PC-9 (cell line): ENCODE data around the gene ARMC2. TPM values are rescaled to one million over a fixed set of nuclear protein-coding genes. Genes with fewer than 3 reads are reported as not detected.
A peak's percentile ranks its signal among the peaks of the same experiment; 100 is the strongest.

ENCODE experiments used
- BruUV-seq: library from RNA; stranded (reverse); fragments of 400-500 nt; replicated peaks from 2 replicates; lab custom pipeline; 2021; lab: Mats Ljungman, UMichigan
- CTCF ChIA-PET: fragments of 300-600 bp; sonication (Branson Sonifier 250); formaldehyde crosslinking; loops from one replicate; lab custom pipeline; 2022; ENCODE audit warnings: antibody characterized with exemption; lab: Charles Lee
- POLR2A ChIA-PET: fragments of 300-600 bp; sonication (Branson Sonifier 250); formaldehyde crosslinking; loops from one replicate; lab custom pipeline; 2022; ENCODE audit warnings: antibody characterized with exemption; ENCODE audit not compliant: unreplicated experiment; lab: Charles Lee
- DNase-seq, 2 experiments: peaks; one replicate each; pipeline versions ENCODE4 v3.0.0 to v3.0.0-alpha.2; 2015 to 2022; ENCODE audit warnings: mixed read lengths in 1 of 2
- H2AFZ ChIP-seq: fragments of 200-600 bp; sonication (generic); 2 replicates; pipeline ENCODE4 v1.8.1; 2017; ENCODE audit warnings: antibody characterized with exemption
- H3F3A ChIP-seq: fragments of 200-600 bp; sonication (generic); 2 replicates; pipeline ENCODE4 v1.8.1; 2017; ENCODE audit warnings: antibody characterized with exemption, mild to moderate bottlenecking, low read depth; ENCODE audit not compliant: insufficient read depth
- H3K27ac ChIP-seq: fragments of 200-600 bp; sonication (generic); 2 replicates; pipeline ENCODE4 v1.6.1; 2016; ENCODE audit warnings: mixed run types
- H3K27me3 ChIP-seq: fragments of 200-600 bp; sonication (generic); 2 replicates; pipeline ENCODE4 v1.6.1; 2016; ENCODE audit warnings: low read depth, mixed run types; ENCODE audit not compliant: insufficient read depth
- H3K36me3 ChIP-seq: fragments of 200-600 bp; sonication (generic); 2 replicates; pipeline ENCODE4 v1.6.1; 2016; ENCODE audit warnings: low read depth, mixed run types
- H3K4me1 ChIP-seq: fragments of 200-600 bp; sonication (generic); replicated peaks from 2 replicates; pipeline ENCODE4 v1.6.1; 2016; ENCODE audit warnings: mixed run types; ENCODE audit not compliant: insufficient read depth
- H3K4me2 ChIP-seq: fragments of 200-600 bp; sonication (generic); 2 replicates; pipeline ENCODE4 v1.6.1; 2017; ENCODE audit warnings: mixed run types
- H3K4me3 ChIP-seq: fragments of 200-600 bp; sonication (generic); 2 replicates; pipeline ENCODE4 v1.6.1; 2016; ENCODE audit warnings: mixed run types
- H3K79me2 ChIP-seq: fragments of 200-600 bp; sonication (generic); 2 replicates; pipeline ENCODE4 v1.6.1; 2017; ENCODE audit warnings: low read depth, mixed run types
- H3K9me2 ChIP-seq: fragments of 200-600 bp; sonication (generic); 2 replicates; pipeline ENCODE4 v1.8.1; 2017; ENCODE audit warnings: mild to moderate bottlenecking; ENCODE audit not compliant: insufficient read depth
- H3K9me3 ChIP-seq: fragments of 200-600 bp; sonication (generic); 2 replicates; pipeline ENCODE4 v1.8.1; 2016; ENCODE audit warnings: low read depth; ENCODE audit not compliant: insufficient read depth
- H4K20me1 ChIP-seq: fragments of 200-600 bp; sonication (generic); 2 replicates; pipeline ENCODE4 v1.8.1; 2017; ENCODE audit not compliant: insufficient read depth
- EZH2 ChIP-seq: fragments of 200-600 bp; sonication (generic); IDR thresholded peaks from 2 replicates; pipeline ENCODE4 v1.8.0; 2017; ENCODE audit warnings: antibody characterized with exemption, low read depth
- intact Hi-C: fragments of 100-400 bp; cut with micrococcal nuclease; formaldehyde crosslinking; loops from one replicate; pipeline ENCODE4 v1.10.0; 2022; ENCODE audit not compliant: unreplicated experiment
- total RNA-seq: library from RNA; stranded (reverse); gene quantifications from 2 replicates; pipeline ENCODE4 v1.2.3, GENCODE V29; 2021
- TF ChIP-seq, protein P1 (sequence below): fragments of 200-600 bp; sonication (generic); conservative IDR thresholded peaks from 2 replicates; pipeline ENCODE4 v1.6.1; 2017; ENCODE audit warnings: mixed run types, antibody characterized with exemption, mild to moderate bottlenecking, moderate library complexity

The ARMC2 gene
- total RNA-seq, 1 experiment from 2014 or later, result 15.5 TPM

GRCh38 chr6:108961985-108962384, 113.8 kb downstream of the ARMC2 start:
- Histone ChIP-seq H3F3A (0 out of 2 replicates have a peak, but pooled peaks cover 4% of the 10 kb centered on the region), H3K4me2 (no peak overlapping the region), H3K79me2 (no peaks in the 10 kb centered on the region), H3K9me2 (no peaks in the 10 kb centered on the region; the same call in 1 of the 2 replicates), H3K36me3 (no peaks in the 10 kb centered on the region), H3K27ac (no peak overlapping the region), H3K4me1 (peaks cover 12% of the 10 kb centered on the region), H4K20me1 (no peaks in the 10 kb centered on the region), H2AFZ (no peak overlapping the region), H3K4me3 (no peak overlapping the region), H3K27me3 (no peaks in the 10 kb centered on the region), H3K9me3 (no peaks in the 10 kb centered on the region)
- CTCF ChIA-PET, result no interaction called here
- intact Hi-C loops, result no loop called here
- no peak for TF ChIP-seq EZH2
- POLR2A ChIA-PET, result no interaction called here
- DNase-seq, result no peak
- no TSS peak for BruUV-seq

DNA sequence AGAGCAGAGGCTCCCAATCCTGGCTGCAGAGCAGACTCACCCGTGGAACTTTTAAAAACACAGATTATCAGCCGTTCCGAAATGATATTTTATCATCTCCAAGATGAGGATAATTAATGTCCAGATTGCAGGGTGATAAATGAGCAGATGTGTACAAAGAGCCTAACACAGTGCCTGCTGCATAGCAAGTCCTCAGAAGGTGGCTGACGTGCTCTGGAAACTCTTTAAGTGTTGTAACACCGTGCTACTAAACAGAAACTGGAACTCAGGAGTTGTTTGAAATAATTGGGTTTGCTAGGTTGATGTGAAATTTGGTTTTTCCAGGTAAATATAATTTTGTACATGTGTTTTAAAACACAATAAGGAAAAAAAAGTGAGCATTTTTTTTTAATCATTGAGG, 118.0 kb downstream of the ARMC2 start:
- TF ChIP-seq, protein P1, sequence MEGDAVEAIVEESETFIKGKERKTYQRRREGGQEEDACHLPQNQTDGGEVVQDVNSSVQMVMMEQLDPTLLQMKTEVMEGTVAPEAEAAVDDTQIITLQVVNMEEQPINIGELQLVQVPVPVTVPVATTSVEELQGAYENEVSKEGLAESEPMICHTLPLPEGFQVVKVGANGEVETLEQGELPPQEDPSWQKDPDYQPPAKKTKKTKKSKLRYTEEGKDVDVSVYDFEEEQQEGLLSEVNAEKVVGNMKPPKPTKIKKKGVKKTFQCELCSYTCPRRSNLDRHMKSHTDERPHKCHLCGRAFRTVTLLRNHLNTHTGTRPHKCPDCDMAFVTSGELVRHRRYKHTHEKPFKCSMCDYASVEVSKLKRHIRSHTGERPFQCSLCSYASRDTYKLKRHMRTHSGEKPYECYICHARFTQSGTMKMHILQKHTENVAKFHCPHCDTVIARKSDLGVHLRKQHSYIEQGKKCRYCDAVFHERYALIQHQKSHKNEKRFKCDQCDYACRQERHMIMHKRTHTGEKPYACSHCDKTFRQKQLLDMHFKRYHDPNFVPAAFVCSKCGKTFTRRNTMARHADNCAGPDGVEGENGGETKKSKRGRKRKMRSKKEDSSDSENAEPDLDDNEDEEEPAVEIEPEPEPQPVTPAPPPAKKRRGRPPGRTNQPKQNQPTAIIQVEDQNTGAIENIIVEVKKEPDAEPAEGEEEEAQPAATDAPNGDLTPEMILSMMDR, result no peak
- no peak for TF ChIP-seq EZH2
- Histone ChIP-seq H3K27ac (no peak overlapping the region; the same call in 1 of the 2 replicates), H3K79me2 (no peaks in the 10 kb centered on the region), H3K9me2 (no peaks in the 10 kb centered on the region; the same call in 1 of the 2 replicates), H3K9me3 (no peaks in the 10 kb centered on the region), H3K4me3 (peak overlapping the region; percentile 24; the same call in 1 of the 2 replicates), H3K27me3 (no peaks in the 10 kb centered on the region), H2AFZ (no peak overlapping the region; the same call in 1 of the 2 replicates), H4K20me1 (no peaks in the 10 kb centered on the region), H3K36me3 (no peaks in the 10 kb centered on the region), H3K4me1 (peaks cover 54% of the 10 kb centered on the region), H3F3A (peaks cover 30% of the 10 kb centered on the region; the same call in 1 of the 2 replicates), H3K4me2 (peak overlapping the region; percentile 75)
- POLR2A ChIA-PET, result interaction anchor here (0.7 kb wide), 1 partner anchor 1676 kb away, joined by 3 read pairs; no protein-coding TSS in a partner anchor
- CTCF ChIA-PET, result no interaction called here
- DNase-seq, result no peak
- intact Hi-C loops, result no loop called here
- no TSS peak for BruUV-seq

GRCh38 chr6:108966855-108967755, 118.9 kb downstream of the ARMC2 start:
- Histone ChIP-seq H3K79me2 (no peaks in the 10 kb centered on the region), H3K4me3 (peak overlapping the region; percentile 24; the same call in 1 of the 2 replicates), H3K27me3 (no peaks in the 10 kb centered on the region), H4K20me1 (no peaks in the 10 kb centered on the region), H3K36me3 (no peaks in the 10 kb centered on the region), H3K4me2 (peak overlapping the region; percentile 75), H3K9me3 (no peaks in the 10 kb centered on the region), H3K4me1 (peaks cover 62% of the 10 kb centered on the region), H3K9me2 (no peaks in the 10 kb centered on the region; the same call in 1 of the 2 replicates), H3F3A (peaks cover 30% of the 10 kb centered on the region; the same call in 1 of the 2 replicates), H2AFZ (peak overlapping the region; percentile 81), H3K27ac (peak overlapping the region; percentile 53)
- POLR2A ChIA-PET, result interaction anchor here (0.7 to 1.0 kb wide), 2 partner anchors 19 to 1677 kb away, joined by 3 read pairs; no protein-coding TSS in a partner anchor
- peak; percentile 77 to 93 for DNase-seq
- intact Hi-C loops, result loop anchor here (1.0 kb wide), 1 partner anchor 20 kb away; no protein-coding TSS in a partner anchor
- BruUV-seq, result no TSS peak
- CTCF ChIA-PET, result interaction anchor here (1.1 kb wide), 1 partner anchor 20 kb away, joined by 3 read pairs; no protein-coding TSS in a partner anchor
- TF ChIP-seq, protein P1, result no peak
- TF ChIP-seq EZH2, result no peak
